Measurements from ENCODE around the gene PDZRN3. TPM values are rescaled to one million over a fixed set of nuclear protein-coding genes. Genes with fewer than 3 reads are reported as not detected.

PDZRN3 gene
- total RNA-seq, 2 experiments from 2014 or later, result not detected

- ChIA-PET CTCF (no interaction called here), POLR2A (no interaction called here)
These were observed 94.7 kb downstream of the PDZRN3 start for GRCh38 chr3:73530022-73530396.

- ChIA-PET POLR2A (no interaction called here), CTCF (no interaction called here)
These were observed 95.3 kb downstream of the PDZRN3 start for GRCh38 chr3:73529308-73530021.

GRCh38 chr3:73525591-73525990, 99.2 kb downstream of the PDZRN3 start:
- CTCF ChIA-PET, result no interaction called here
- POLR2A ChIA-PET, result no interaction called here

GRCh38 chr3:73523661-73524060, 101.1 kb downstream of the PDZRN3 start:
- ChIA-PET POLR2A (no interaction called here), CTCF (no interaction called here)

- POLR2A ChIA-PET, result no interaction called here
These were observed 102.9 kb downstream of the PDZRN3 start for GRCh38 chr3:73521734-73522336.

GRCh38 chr3:73520931-73521461, 103.7 kb downstream of the PDZRN3 start:
- POLR2A ChIA-PET, result no interaction called here
- CTCF ChIA-PET, result no interaction called here

More at GRCh38 chr3:73521734-73522336, 102.9 kb downstream of the PDZRN3 start:
- CTCF ChIA-PET, result no interaction called here

- ChIA-PET CTCF (no interaction called here), POLR2A (no interaction called here)
These were observed 108.1 kb downstream of the PDZRN3 start for GRCh38 chr3:73516631-73517030.

GRCh38 chr3:73513260-73513659, 111.5 kb downstream of the PDZRN3 start:
- ChIA-PET CTCF (no interaction called here), POLR2A (no interaction called here)

GRCh38 chr3:73511571-73512525, 112.9 kb downstream of the PDZRN3 start:
- CTCF ChIA-PET, result no interaction called here
- POLR2A ChIA-PET, result no interaction called here

- ChIA-PET CTCF (no interaction called here), POLR2A (no interaction called here)
These were observed 114.0 kb downstream of the PDZRN3 start for GRCh38 chr3:73510784-73511183.

GRCh38 chr3:73510334-73510733, 114.4 kb downstream of the PDZRN3 start:
- CTCF ChIA-PET, result no interaction called here

GRCh38 chr3:73509816-73510215, 114.9 kb downstream of the PDZRN3 start:
- POLR2A ChIA-PET, result no interaction called here
- CTCF ChIA-PET, result no interaction called here

More at GRCh38 chr3:73510334-73510733, 114.4 kb downstream of the PDZRN3 start:
- POLR2A ChIA-PET, result no interaction called here

- CTCF ChIA-PET, result no interaction called here
- POLR2A ChIA-PET, result no interaction called here
These were observed 115.7 kb downstream of the PDZRN3 start for GRCh38 chr3:73509066-73509465.

- POLR2A ChIA-PET, result no interaction called here
- CTCF ChIA-PET, result no interaction called here
These were observed 116.3 kb downstream of the PDZRN3 start for GRCh38 chr3:73508330-73508954.

- POLR2A ChIA-PET, result no interaction called here
- CTCF ChIA-PET, result no interaction called here
These were observed 119.9 kb downstream of the PDZRN3 start for GRCh38 chr3:73504852-73505251.

- CTCF ChIA-PET, result no interaction called here
- POLR2A ChIA-PET, result no interaction called here
These were observed 120.5 kb downstream of the PDZRN3 start for GRCh38 chr3:73504239-73504638.

GRCh38 chr3:73503781-73504180, 121.0 kb downstream of the PDZRN3 start:
- POLR2A ChIA-PET, result no interaction called here
- CTCF ChIA-PET, result no interaction called here

GRCh38 chr3:73502609-73503583, 121.8 kb downstream of the PDZRN3 start:
- ChIA-PET POLR2A (no interaction called here), CTCF (interaction anchor here (0.7 to 0.8 kb wide), 2 partner anchors 16 to 396 kb away, joined by 3 to 5 read pairs; no protein-coding TSS in a partner anchor)

GRCh38 chr3:73500321-73500720, 124.4 kb downstream of the PDZRN3 start:
- POLR2A ChIA-PET, result no interaction called here
- CTCF ChIA-PET, result no interaction called here
